Stimulated activated CD4-positive, alpha-beta T cell treated with anti-CD3 and anti-CD28 coated beads, TNF-alpha, amount 100 ng/mL, for 4 hours (primary cell): ENCODE results near the gene SH2D3A.
A peak's percentile ranks its signal among the peaks of the same experiment; 100 is the strongest.
"Not testable (repeated sequence)": the region's sequence is repeated elsewhere in the genome, so short reads cannot be mapped to it uniquely, and the experiment has no call there.

ENCODE experiments used
- DNase-seq, 3 experiments: peaks; one replicate each; pipeline ENCODE4 v3.0.0-alpha.2; 2020; ENCODE audit warnings: low read depth in 3 of 3

The SH2D3A gene

DNA sequence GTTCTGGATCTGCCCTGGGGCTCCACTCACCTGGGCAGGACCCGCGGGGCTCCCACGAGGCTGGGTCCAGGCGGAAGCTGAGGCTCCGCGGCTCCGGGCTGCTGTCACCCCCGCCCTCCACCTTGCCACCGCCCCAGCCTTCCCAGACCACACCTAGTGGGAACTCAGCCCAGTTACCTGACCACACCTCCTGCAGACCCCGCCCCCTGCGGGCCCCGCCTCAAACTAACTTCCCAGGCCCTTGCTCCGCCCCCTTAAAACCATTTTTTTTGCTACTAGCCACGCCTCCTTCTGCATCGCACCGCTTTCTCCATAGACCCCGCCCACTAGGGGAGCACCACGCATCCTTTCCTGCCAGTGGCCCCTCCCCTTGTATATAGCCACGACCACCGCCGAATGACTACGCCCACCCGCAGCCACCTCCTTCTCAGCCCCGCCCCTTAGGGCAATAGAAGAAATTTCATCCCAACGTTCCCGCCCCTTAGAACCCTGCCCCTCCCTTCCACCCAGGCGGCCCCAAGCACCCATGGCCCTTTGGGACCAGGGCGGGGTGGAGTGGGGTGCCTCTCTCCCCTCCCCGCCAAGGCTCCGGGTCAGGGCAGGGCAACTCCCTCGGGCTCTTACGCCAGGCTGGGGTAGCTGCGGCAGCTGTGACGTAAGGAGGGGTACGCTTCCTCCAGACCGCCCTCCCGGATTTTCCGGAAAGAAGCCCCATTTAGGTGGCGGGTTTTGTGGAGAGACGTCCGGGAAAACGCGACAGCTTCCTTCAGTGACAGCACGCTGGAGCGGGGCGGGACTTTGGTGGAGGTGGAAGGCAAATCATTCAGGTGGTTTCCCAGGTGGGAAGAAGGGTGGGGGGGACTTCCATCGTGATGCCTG, at the start of gene SH2D3A:
SH2D3A (minus strand) TSS at position 79 of the 879 bp plus-strand sequence. CDS start 3,687 bp downstream, outside the sequence.
- DNase-seq = peak; percentile 88 to 94 (median 93)

DNA sequence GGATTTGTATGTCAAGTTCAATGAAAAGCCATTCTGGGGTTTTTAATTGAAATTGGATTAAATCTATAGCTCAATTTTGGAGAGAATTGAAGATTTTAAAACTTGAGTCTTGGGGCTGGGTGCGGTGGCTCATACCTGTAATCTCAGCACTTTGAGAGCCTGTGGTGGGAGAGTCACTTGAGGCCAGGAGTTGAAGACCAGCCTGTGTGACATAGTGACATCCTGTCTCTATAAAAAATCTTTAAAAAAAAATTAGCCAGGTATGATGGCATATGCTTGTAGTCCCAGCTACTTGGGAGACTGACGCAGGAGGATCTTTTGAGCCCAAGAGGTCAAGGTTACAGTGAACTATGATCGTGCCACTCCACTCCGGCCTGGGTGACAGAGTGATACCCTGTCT, 46.4 kb upstream of the SH2D3A start:
- no peak for DNase-seq

DNA sequence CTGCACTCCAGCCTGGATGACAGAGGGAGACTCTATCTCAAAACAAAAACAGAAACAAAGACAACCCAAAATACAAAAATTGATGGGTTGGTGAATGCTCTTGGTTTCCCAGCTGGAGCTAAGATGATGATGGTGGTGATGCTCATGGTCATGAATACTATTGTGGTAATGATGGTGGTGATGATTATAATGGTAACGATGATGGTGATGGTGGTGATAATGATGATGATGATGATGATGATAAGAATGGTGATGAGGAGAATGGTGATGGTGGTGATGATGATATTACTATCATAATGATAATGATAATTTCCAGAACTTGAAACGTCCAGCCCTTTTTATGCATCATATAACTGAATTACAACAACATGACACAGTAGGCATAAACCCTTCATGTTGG, 45.4 kb upstream of the SH2D3A start:
- DNase-seq = no peak

DNA sequence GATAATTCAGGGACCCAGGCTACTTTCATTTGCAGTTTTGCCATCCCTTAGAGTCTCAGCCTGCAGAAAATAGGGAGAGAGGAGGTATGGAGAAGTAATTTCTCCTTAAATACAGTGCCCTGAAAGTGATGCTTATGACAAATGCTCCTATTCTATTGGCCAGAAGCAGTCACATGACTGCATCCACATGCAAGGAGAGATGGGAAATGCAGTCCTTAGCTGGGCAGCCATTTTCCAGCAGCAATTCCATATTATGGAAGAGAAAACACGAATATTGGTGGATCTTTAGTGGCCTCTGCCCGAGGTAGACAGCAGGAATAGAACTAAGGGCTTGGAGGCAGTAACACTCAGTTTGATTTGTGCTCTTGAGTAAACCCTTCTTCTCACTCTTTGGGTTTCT, 44.7 kb upstream of the SH2D3A start:
- no peak for DNase-seq

DNA sequence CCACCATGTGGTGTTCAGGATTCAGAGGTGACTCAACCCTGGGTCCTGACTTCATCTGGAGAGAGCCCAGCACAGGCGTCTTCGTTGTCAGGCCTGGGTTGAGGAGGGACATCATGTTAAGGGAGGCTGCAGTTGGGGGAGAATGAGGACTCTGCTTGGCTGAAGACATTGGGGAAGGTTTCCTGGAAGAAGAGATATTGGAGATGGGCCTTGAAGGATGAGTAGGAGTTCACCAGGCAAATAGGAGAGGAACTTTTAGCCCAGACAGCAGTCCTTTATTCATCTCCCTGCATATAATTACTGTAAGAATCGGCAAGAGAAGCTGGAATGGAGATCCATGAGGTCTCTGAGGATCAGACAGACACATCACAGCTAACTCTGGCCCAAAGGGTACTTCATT, 44.1 kb upstream of the SH2D3A start:
- no peak for DNase-seq

- no peak for DNase-seq
Measured at GRCh38 chr19:6809262-6809661, 42.0 kb upstream of the SH2D3A start.

DNA sequence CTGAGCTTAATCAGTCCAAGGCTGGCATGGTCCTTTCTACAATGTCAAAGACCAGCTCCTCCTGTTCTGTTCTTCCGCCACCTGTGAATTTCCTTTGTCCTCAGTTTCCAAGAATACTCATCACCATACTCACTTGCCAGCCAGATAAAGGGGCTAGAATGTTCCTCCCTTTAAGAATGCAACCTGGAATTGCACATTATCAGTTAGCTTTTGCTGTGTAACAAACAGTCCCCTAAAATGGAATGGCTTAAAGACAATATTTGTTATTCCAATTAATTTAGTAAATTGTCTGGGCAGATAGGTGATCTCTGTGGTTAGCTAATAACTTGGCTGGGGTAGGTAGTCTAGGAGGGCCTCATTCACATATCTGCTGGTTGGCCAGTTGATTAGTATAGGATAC, 41.3 kb upstream of the SH2D3A start:
- DNase-seq = no peak

DNA sequence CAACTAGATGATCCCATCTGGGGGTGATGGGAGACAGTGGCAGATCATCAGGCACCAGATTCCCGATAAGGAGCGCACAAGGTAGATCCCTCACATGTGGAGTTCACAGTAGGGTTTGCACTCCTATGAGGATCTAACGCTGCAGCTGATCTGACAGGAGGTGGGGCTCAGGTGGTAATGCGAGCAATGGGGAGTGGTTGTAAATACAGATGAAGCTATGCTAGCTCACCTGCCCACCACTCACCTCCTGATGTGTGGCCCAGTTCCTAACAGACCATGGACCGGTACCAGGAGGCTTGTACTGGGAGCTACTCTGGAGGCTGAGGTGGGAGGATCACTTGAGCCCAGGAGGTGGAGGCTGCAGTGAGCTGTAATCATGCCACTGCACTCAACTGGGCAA, 40.1 kb upstream of the SH2D3A start:
- DNase-seq = no peak

DNA sequence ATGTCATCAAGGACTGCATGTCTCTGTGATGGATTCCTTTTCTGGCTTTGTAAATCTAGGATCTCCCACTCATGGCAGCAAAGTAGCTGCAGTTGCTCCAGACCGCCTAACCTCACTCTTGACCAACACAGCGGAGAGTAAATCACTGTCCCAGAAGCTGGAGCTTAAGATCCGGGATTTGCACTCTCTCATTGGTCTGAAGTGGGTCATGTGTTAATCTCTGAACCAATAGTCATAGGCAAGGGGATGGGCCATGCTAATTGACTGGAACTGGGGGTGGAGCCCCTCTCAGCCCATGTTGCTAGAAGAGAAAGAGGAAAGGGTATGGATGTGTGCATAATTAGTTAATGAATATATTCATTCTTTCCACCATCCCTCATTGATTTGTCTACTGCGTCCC, 39.3 kb upstream of the SH2D3A start:
- no peak for DNase-seq

GRCh38 chr19:6803036-6803404, 35.8 kb upstream of the SH2D3A start:
- no peak for DNase-seq

GRCh38 chr19:6802336-6803035, 35.3 kb upstream of the SH2D3A start:
- DNase-seq = peak; percentile 41 to 54 (median 50)

- peak; percentile 65 to 75 (median 71) for DNase-seq
Measured at GRCh38 chr19:6801485-6802086, 34.4 kb upstream of the SH2D3A start.

- no peak for DNase-seq
Measured at GRCh38 chr19:6800991-6801484, 33.8 kb upstream of the SH2D3A start.

GRCh38 chr19:6800160-6800790, 33.0 kb upstream of the SH2D3A start:
- not testable (repeated sequence) for DNase-seq

DNA sequence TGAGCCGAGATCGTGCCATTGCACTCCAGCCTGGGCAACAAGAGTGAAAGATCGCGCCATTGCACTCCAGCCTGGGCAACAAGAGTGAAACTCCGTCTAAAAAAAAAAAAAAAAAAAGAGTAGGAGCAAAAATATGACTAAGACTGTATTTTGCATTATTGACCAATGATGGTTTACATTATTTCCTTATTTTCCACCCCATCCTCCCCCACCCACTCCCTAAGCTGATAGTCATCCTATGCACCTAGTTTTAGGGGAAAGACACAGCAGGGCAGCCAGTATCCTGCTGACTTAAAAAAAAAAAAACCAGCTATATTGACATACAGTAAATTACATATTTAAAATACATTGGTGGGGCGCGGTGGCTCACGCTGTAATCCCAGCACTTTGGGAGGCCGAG, 30.4 kb upstream of the SH2D3A start:
- no peak for DNase-seq

DNA sequence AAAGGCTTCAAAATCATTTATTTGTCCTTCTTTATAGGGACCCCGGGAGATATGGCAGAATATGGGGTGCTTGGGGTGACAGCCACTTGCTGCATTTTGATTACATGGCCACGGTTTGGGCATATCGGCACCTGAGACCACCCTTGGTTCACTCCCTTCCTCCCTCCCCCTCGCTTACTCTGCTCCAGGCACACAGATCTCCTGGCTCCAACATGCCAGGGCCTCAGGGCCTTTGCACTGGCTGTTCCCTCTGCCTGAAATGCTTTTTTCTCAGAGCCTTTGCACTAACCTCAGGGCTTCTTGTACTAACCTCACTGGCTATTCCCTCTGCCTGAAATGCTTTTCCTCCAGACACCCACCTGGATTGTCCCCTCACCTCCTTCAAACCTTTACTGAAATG, 29.0 kb upstream of the SH2D3A start:
- no peak for DNase-seq

DNA sequence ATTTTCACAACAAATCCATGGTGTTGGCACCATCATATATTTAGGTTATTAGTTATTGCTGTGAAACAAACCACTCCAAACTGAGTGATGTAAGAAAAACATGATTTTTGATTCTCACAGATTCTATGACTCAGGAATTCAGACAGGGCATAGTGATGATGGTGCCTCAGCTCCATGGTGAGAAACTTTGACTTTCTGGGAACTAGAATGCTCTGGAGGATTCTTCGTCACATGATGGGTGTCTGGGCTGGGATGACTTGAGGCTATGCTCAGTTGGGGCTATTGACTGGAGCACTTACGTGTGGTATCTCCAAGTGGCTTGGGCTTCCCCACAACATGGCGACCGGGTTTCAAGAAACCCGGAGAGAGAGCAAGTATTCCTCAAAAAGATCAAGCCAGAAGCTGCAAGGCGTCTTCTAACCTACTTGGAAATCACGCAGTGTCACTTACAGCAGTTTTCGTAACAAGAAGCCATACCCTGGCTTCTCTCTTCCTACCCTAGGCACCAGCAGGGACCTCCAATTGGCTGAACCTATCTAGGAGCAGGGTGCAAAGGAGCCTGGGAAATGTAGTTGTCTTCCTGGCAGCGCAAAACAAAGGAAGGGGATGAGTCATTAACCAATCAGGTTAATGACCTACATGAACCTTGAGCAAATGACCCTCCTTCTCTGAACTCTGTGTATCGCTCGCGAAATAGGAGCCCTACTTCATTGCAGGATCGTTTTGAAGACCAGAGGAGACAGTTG, 27.6 kb upstream of the SH2D3A start:
- DNase-seq = no peak

GRCh38 chr19:6793973-6794372, 26.7 kb upstream of the SH2D3A start:
- no peak for DNase-seq

GRCh38 chr19:6793411-6793810, 26.2 kb upstream of the SH2D3A start:
- DNase-seq = no peak

- DNase-seq = no peak
Measured at GRCh38 chr19:6791237-6791636, 24.0 kb upstream of the SH2D3A start.
